GM21786 (cell line): ENCODE results near the gene BCAR3.
"Not testable (repeated sequence)": the region's sequence is repeated elsewhere in the genome, so short reads cannot be mapped to it uniquely, and the experiment has no call there.

Experiments
- ATAC-seq: cut with Tn5 transposase; IDR thresholded peaks from one replicate; pipeline ENCODE4 v1.9.1; 2021; ENCODE audit not compliant: unreplicated experiment

Gene BCAR3

GRCh38 chr1:93556291-93556690 is 125.3 kb downstream of the BCAR3 start:
- no peak for ATAC-seq

GRCh38 chr1:93554883-93555872 is 126.5 kb downstream of the BCAR3 start:
- ATAC-seq: no peak

GRCh38 chr1:93553886-93554490 is 127.6 kb downstream of the BCAR3 start:
- not testable (repeated sequence) for ATAC-seq

- no peak for ATAC-seq
These were observed 128.7 kb downstream of the BCAR3 start for GRCh38 chr1:93552741-93553455.

- ATAC-seq: no peak
These were observed 131.8 kb downstream of the BCAR3 start for GRCh38 chr1:93549811-93550210.

GRCh38 chr1:93549131-93549530 is 132.5 kb downstream of the BCAR3 start:
- no peak for ATAC-seq

- no peak for ATAC-seq
These were observed 135.3 kb downstream of the BCAR3 start for GRCh38 chr1:93546162-93546863.

GRCh38 chr1:93542398-93542797 is 139.2 kb downstream of the BCAR3 start:
- no peak for ATAC-seq

GRCh38 chr1:93541045-93541444 is 140.6 kb downstream of the BCAR3 start:
- no peak for ATAC-seq

- no peak for ATAC-seq
These were observed 143.7 kb downstream of the BCAR3 start for GRCh38 chr1:93537924-93538323.

- ATAC-seq: no peak
These were observed 144.2 kb downstream of the BCAR3 start for GRCh38 chr1:93537396-93537795.

- no peak for ATAC-seq
These were observed 148.0 kb downstream of the BCAR3 start for GRCh38 chr1:93533677-93534076.

GRCh38 chr1:93532780-93533378 is 148.8 kb downstream of the BCAR3 start:
- ATAC-seq: no peak

- ATAC-seq: no peak
These were observed 150.4 kb downstream of the BCAR3 start for GRCh38 chr1:93531193-93531592.

GRCh38 chr1:93528412-93528811 is 153.2 kb downstream of the BCAR3 start:
- ATAC-seq: no peak

GRCh38 chr1:93526431-93526830 is 155.2 kb downstream of the BCAR3 start:
- ATAC-seq: no peak

GRCh38 chr1:93525431-93525830 is 156.2 kb downstream of the BCAR3 start:
- no peak for ATAC-seq

- ATAC-seq: no peak
These were observed 158.9 kb downstream of the BCAR3 start for GRCh38 chr1:93522721-93523120.

- no peak for ATAC-seq
These were observed 160.0 kb downstream of the BCAR3 start for GRCh38 chr1:93521618-93522017.

- no peak for ATAC-seq
These were observed 162.3 kb downstream of the BCAR3 start for GRCh38 chr1:93519199-93519829.
